Measurements from ENCODE around the gene CYTH3. TPM values are rescaled to one million over a fixed set of nuclear protein-coding genes. Genes with fewer than 3 reads are reported as not detected.

CYTH3 gene
- total and polyA plus RNA-seq, 2 donors (not counting 3 experiments of a cell fraction or from before 2014, with no cell fraction given) = 8.6 to 11.2 TPM

- intact Hi-C loops (cut with micrococcal nuclease) (no loop called here), dilution Hi-C loops (cut with MboI; ENCODE audit: extremely low pct_ligation_motif_present, low sequenced_read_pairs) (no loop called here)
- no peaks in the 10 kb centered on the region for H4K20me1 ChIP-seq (replicated peaks; ENCODE audit: control insufficient read depth, extremely low read depth, insufficient read depth, low read length)
- FAIRE-seq (peak; percentile 24), DNase-seq (ENCODE audit: low read depth, low spot score) (peak; percentile 12)
- H3K4me2 ChIP-seq (ENCODE audit: insufficient read depth, low read length) = peak overlapping the region; percentile 6
- no peaks in the 10 kb centered on the region for H3K27me3 ChIP-seq (ENCODE audit: control insufficient read depth in 2 of 2, insufficient read depth in 2 of 2, low read length in 2 of 2)
- no peak overlapping the region for H3K4me3 ChIP-seq (replicated peaks in 1 of 3; ENCODE audit: insufficient read depth in 1 of 3, low read depth in 1 of 3, low read length in 3 of 3)
- peaks cover 5% of the 10 kb centered on the region for H3K4me1 ChIP-seq (ENCODE audit: control insufficient read depth, extremely low read depth, insufficient read depth, low read length)
- no peaks in the 10 kb centered on the region for H3K36me3 ChIP-seq (ENCODE audit: control insufficient read depth in 2 of 2, extremely low read depth in 1 of 2, insufficient read depth in 2 of 2, low read length in 2 of 2)
- H3K9me1 ChIP-seq (replicated peaks; ENCODE audit: control insufficient read depth, extremely low read depth, insufficient read depth, low read length) = no peaks in the 10 kb centered on the region
- POLR2A ChIA-PET = no interaction called here
- H3K79me2 ChIP-seq (ENCODE audit: control insufficient read depth, insufficient read depth, low read length) = no peaks in the 10 kb centered on the region
- H2AFZ ChIP-seq (ENCODE audit: low read depth, low read length) = no peak overlapping the region
- CTCF ChIA-PET = interaction anchor here (1.0 kb wide), 1 partner anchor 116 kb away, joined by 3 read pairs; no protein-coding TSS in a partner anchor
- no peak overlapping the region for H3K27ac ChIP-seq (ENCODE audit: insufficient read depth, low read depth, low read length)
- H3K9ac ChIP-seq (replicated peaks; ENCODE audit: extremely low read depth, insufficient read depth, low read length) = no peak overlapping the region
- no peaks in the 10 kb centered on the region for H3K9me3 ChIP-seq (replicated peaks; ENCODE audit: control insufficient read depth, insufficient read depth, low read length)
- no TSS peak for BruUV-seq (replicated peaks)
- TF ChIP-seq MAX (IDR thresholded peaks at IDR 0.05; ENCODE audit: insufficient read depth, insufficient read length) = no peak
- no peak for TF ChIP-seq CTCF (IDR thresholded peaks at IDR 0.05; ENCODE audit: extremely low read depth in 1 of 2, insufficient read depth in 1 of 2, low read depth in 1 of 2, low read length in 2 of 2)
- TF ChIP-seq GATA2 (IDR thresholded peaks at IDR 0.05; ENCODE audit: insufficient read depth, insufficient read length, low read depth, low read length) = no peak
These were observed 91.3 kb downstream of the CYTH3 start for GRCh38 chr7:6181136-6181535.

- FAIRE-seq (no peak), DNase-seq (ENCODE audit: low read depth, low spot score) (no peak)
- H3K4me3 ChIP-seq (replicated peaks in 1 of 3; ENCODE audit: insufficient read depth in 1 of 3, low read depth in 1 of 3, low read length in 3 of 3) = no peak overlapping the region
- no peaks in the 10 kb centered on the region for H3K79me2 ChIP-seq (ENCODE audit: control insufficient read depth, insufficient read depth, low read length)
- dilution Hi-C loops (cut with MboI; ENCODE audit: extremely low pct_ligation_motif_present, low sequenced_read_pairs) = no loop called here
- H3K27me3 ChIP-seq (ENCODE audit: control insufficient read depth in 2 of 2, insufficient read depth in 2 of 2, low read length in 2 of 2) = no peaks in the 10 kb centered on the region
- no peak overlapping the region for H2AFZ ChIP-seq (ENCODE audit: low read depth, low read length)
- POLR2A ChIA-PET = no interaction called here
- CTCF ChIA-PET = no interaction called here
- H3K9ac ChIP-seq (replicated peaks; ENCODE audit: extremely low read depth, insufficient read depth, low read length) = no peak overlapping the region
- H3K9me1 ChIP-seq (replicated peaks; ENCODE audit: control insufficient read depth, extremely low read depth, insufficient read depth, low read length) = no peaks in the 10 kb centered on the region
- BruUV-seq (replicated peaks) = no TSS peak
- intact Hi-C loops (cut with micrococcal nuclease) = no loop called here
- H3K4me2 ChIP-seq (ENCODE audit: insufficient read depth, low read length) = no peak overlapping the region
- H4K20me1 ChIP-seq (replicated peaks; ENCODE audit: control insufficient read depth, extremely low read depth, insufficient read depth, low read length) = no peaks in the 10 kb centered on the region
- no peak for TF ChIP-seq FOS (IDR thresholded peaks at IDR 0.05; ENCODE audit: borderline replicate concordance, insufficient read depth, low read length)
- no peak for TF ChIP-seq MAX (IDR thresholded peaks at IDR 0.05; ENCODE audit: insufficient read depth, insufficient read length)
- TF ChIP-seq GATA2 (IDR thresholded peaks at IDR 0.05; ENCODE audit: insufficient read depth, insufficient read length, low read depth, low read length) = no peak
- no peak for TF ChIP-seq JUN (IDR thresholded peaks at IDR 0.05; ENCODE audit: borderline replicate concordance, insufficient read depth, insufficient read length, low read depth)
- no peak for TF ChIP-seq EZH2 (IDR thresholded peaks at IDR 0.05; ENCODE audit: borderline replicate concordance, low read depth, low read length, severe bottlenecking)
- TF ChIP-seq POLR2A (IDR thresholded peaks at IDR 0.05; ENCODE audit: low read depth, low read length) = no peak
- no peak for TF ChIP-seq CTCF (IDR thresholded peaks at IDR 0.05; ENCODE audit: extremely low read depth in 1 of 2, insufficient read depth in 1 of 2, low read depth in 1 of 2, low read length in 2 of 2)
- no peak for TF ChIP-seq POLR2AphosphoS5 (IDR thresholded peaks at IDR 0.05; ENCODE audit: insufficient read depth, low read depth, low read length)
- no peak for TF ChIP-seq MYC (IDR thresholded peaks at IDR 0.05; ENCODE audit: low read depth, low read length)
- peaks cover 9% of the 10 kb centered on the region for H3K4me1 ChIP-seq (ENCODE audit: control insufficient read depth, extremely low read depth, insufficient read depth, low read length)
- H3K36me3 ChIP-seq (ENCODE audit: control insufficient read depth in 2 of 2, extremely low read depth in 1 of 2, insufficient read depth in 2 of 2, low read length in 2 of 2) = no peaks in the 10 kb centered on the region
- no peak overlapping the region for H3K27ac ChIP-seq (ENCODE audit: insufficient read depth, low read depth, low read length)
- no peaks in the 10 kb centered on the region for H3K9me3 ChIP-seq (replicated peaks; ENCODE audit: control insufficient read depth, insufficient read depth, low read length)
These were observed 92.1 kb downstream of the CYTH3 start for GRCh38 chr7:6180344-6180725.

All from endothelial cell of umbilical vein (primary cell).